Measurements from ENCODE around the gene APOL2. TPM values are rescaled to one million over a fixed set of nuclear protein-coding genes. Genes with fewer than 3 reads are reported as not detected.

Gene APOL2
- total RNA-seq, 1 donor from 2014 or later: 63.8 TPM

- intact Hi-C loops (cut with DNase I): loop anchor here (10.0 kb wide), 1 partner anchor 90 kb away; no protein-coding TSS in a partner anchor
- DNase-seq (ENCODE audit: extremely low spot score in 2 of 2): peak in 1 of 2 donors; percentile 89
Measured at GRCh38 chr22:36194971-36195370, 44.4 kb downstream of the APOL2 start.

GRCh38 chr22:36194385-36194784 is 44.9 kb downstream of the APOL2 start:
- TF ChIP-seq POLR2A (IDR thresholded peaks at IDR 0.05) (no peak), CTCF (IDR thresholded peaks at IDR 0.05) (no peak), POLR2AphosphoS5 (IDR thresholded peaks at IDR 0.05; ENCODE audit: insufficient read depth in 1 of 2, low read depth in 1 of 2) (no peak)
- H3K9me3 ChIP-seq: no peaks in the 10 kb centered on the region
- no peaks in the 10 kb centered on the region for H3K36me3 ChIP-seq
- intact Hi-C loops (cut with DNase I): loop anchor here (10.0 kb wide), 1 partner anchor 90 kb away; no protein-coding TSS in a partner anchor
- no peaks in the 10 kb centered on the region for H3K27me3 ChIP-seq
- peaks cover 8% of the 10 kb centered on the region for H3K4me1 ChIP-seq
- no peak overlapping the region for H3K4me3 ChIP-seq
- H3K27ac ChIP-seq: no peak overlapping the region
- DNase-seq (ENCODE audit: extremely low spot score in 2 of 2): no peak

More at GRCh38 chr22:36194971-36195370, 44.4 kb downstream of the APOL2 start:
- TF ChIP-seq POLR2A (IDR thresholded peaks at IDR 0.05) (no peak), CTCF (IDR thresholded peaks at IDR 0.05) (peak; percentile 48 to 74 (median 62))
- H3K27me3 ChIP-seq: no peaks in the 10 kb centered on the region
- H3K9me3 ChIP-seq: no peaks in the 10 kb centered on the region
- no peaks in the 10 kb centered on the region for H3K36me3 ChIP-seq
- H3K4me3 ChIP-seq: no peak overlapping the region
- H3K4me1 ChIP-seq: peaks cover 8% of the 10 kb centered on the region
- no peak overlapping the region for H3K27ac ChIP-seq

GRCh38 chr22:36193577-36193976 is 45.8 kb downstream of the APOL2 start:
- Histone ChIP-seq H3K4me3 (no peak overlapping the region), H3K27ac (no peak overlapping the region), H3K9me3 (no peaks in the 10 kb centered on the region), H3K36me3 (no peaks in the 10 kb centered on the region), H3K27me3 (no peaks in the 10 kb centered on the region), H3K4me1 (peaks cover 8% of the 10 kb centered on the region)
- TF ChIP-seq CTCF (IDR thresholded peaks at IDR 0.05) (no peak), POLR2A (IDR thresholded peaks at IDR 0.05) (no peak), POLR2AphosphoS5 (IDR thresholded peaks at IDR 0.05; ENCODE audit: insufficient read depth in 1 of 2, low read depth in 1 of 2) (no peak)
- intact Hi-C loops (cut with DNase I): loop anchor here (10.0 kb wide), 1 partner anchor 91 kb away; no protein-coding TSS in a partner anchor
- DNase-seq (ENCODE audit: extremely low spot score in 2 of 2): no peak

- no peak overlapping the region for H3K27ac ChIP-seq
- peaks cover 8% of the 10 kb centered on the region for H3K4me1 ChIP-seq
- no peaks in the 10 kb centered on the region for H3K9me3 ChIP-seq
- no peak for DNase-seq (ENCODE audit: extremely low spot score in 2 of 2)
- H3K4me3 ChIP-seq: no peak overlapping the region
- intact Hi-C loops (cut with DNase I): loop anchor here (10.0 kb wide), 1 partner anchor 92 kb away; no protein-coding TSS in a partner anchor
- no peaks in the 10 kb centered on the region for H3K36me3 ChIP-seq
- no peaks in the 10 kb centered on the region for H3K27me3 ChIP-seq
- TF ChIP-seq POLR2A (IDR thresholded peaks at IDR 0.05) (no peak), CTCF (IDR thresholded peaks at IDR 0.05) (no peak), POLR2AphosphoS5 (IDR thresholded peaks at IDR 0.05; ENCODE audit: insufficient read depth in 1 of 2, low read depth in 1 of 2) (no peak)
Measured at GRCh38 chr22:36193171-36193570, 46.2 kb downstream of the APOL2 start.

- TF ChIP-seq POLR2AphosphoS5 (IDR thresholded peaks at IDR 0.05; ENCODE audit: insufficient read depth in 1 of 2, low read depth in 1 of 2) (no peak), POLR2A (IDR thresholded peaks at IDR 0.05) (no peak), CTCF (IDR thresholded peaks at IDR 0.05) (no peak)
- no peak overlapping the region for H3K4me3 ChIP-seq
- H3K27me3 ChIP-seq: no peaks in the 10 kb centered on the region
- intact Hi-C loops (cut with DNase I): loop anchor here (10.0 kb wide), 1 partner anchor 92 kb away; no protein-coding TSS in a partner anchor
- no peaks in the 10 kb centered on the region for H3K9me3 ChIP-seq
- no peaks in the 10 kb centered on the region for H3K36me3 ChIP-seq
- H3K27ac ChIP-seq: no peak overlapping the region
- no peak for DNase-seq (ENCODE audit: extremely low spot score in 2 of 2)
- H3K4me1 ChIP-seq: peaks cover 2% of the 10 kb centered on the region
Measured at GRCh38 chr22:36192542-36192941, 46.8 kb downstream of the APOL2 start.
